ENCODE data around the gene CUZD1.
"Not testable (repeated sequence)": the region's sequence is repeated elsewhere in the genome, so short reads cannot be mapped to it uniquely, and the experiment has no call there.

CUZD1 gene, protein sequence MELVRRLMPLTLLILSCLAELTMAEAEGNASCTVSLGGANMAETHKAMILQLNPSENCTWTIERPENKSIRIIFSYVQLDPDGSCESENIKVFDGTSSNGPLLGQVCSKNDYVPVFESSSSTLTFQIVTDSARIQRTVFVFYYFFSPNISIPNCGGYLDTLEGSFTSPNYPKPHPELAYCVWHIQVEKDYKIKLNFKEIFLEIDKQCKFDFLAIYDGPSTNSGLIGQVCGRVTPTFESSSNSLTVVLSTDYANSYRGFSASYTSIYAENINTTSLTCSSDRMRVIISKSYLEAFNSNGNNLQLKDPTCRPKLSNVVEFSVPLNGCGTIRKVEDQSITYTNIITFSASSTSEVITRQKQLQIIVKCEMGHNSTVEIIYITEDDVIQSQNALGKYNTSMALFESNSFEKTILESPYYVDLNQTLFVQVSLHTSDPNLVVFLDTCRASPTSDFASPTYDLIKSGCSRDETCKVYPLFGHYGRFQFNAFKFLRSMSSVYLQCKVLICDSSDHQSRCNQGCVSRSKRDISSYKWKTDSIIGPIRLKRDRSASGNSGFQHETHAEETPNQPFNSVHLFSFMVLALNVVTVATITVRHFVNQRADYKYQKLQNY

DNA sequence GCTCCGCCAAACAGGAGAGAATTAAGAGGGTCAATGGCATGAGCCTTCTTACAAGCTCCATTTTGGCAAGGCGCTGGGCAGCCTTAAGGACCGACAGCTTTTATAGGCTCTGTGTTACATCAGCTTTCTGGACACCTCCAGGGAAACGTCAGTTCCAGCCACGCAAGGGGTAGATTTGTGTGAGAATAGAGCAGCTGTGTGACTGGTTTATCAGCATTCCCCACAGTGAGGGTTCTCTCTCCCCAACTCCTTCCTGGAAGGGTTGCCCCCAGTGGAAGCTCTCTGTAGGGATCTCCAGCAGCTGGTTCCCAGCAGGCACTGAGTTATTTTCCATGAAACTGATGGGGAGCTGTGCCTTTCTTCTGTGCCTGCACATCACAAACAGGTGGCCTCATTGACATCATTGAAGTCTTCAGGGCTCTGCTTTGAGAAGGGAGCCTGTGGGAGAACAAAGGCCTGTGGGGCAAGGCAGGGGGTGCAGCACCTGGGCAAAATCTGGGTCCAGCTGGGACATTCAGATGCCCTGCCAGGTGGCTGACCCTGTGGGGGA, at the start of gene CUZD1:
Gene CUZD1 (minus strand): TSS at position 75 of the 550 bp plus-strand sequence. CDS start 14 bp downstream, at position 61.
- DNase-seq, result no peak

GRCh38 chr10:122894261-122894944, 48.7 kb upstream of the CUZD1 start:
- DNase-seq, result no peak

GRCh38 chr10:122884166-122884565, 38.5 kb upstream of the CUZD1 start:
- DNase-seq, result no peak

- DNase-seq, result no peak
Observed at GRCh38 chr10:122882766-122883165, 37.1 kb upstream of the CUZD1 start.

- peak; percentile 73 for DNase-seq
Observed at GRCh38 chr10:122879339-122880273, 33.9 kb upstream of the CUZD1 start, which contains the start of gene FAM24B. TSS of gene FAM24B (minus strand) at chr10:122879581. CDS start at chr10:122850515, 29,066 bp downstream.

GRCh38 chr10:122878799-122879338, 33.2 kb upstream of the CUZD1 start:
- DNase-seq, result no peak

DNA sequence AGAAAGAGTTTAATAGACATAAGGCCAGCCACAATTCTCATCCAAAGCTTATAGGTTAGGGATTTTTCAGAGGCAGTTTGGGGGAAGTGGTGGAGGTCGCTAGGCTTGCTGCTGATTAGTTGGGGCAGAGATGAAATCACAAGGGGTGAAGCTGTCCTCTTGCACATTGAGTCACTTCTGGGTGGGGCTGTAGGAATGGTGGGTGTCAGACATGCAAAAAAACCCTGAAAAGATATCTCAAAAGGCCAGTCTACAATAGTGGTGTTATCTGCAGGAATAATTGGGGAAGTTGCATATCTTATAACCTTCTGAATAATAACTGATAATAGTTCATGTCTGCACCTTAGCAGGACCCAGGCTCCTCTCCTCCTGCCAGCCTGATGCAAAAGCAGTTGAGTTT, 31.6 kb upstream of the CUZD1 start:
- no peak for DNase-seq

DNA sequence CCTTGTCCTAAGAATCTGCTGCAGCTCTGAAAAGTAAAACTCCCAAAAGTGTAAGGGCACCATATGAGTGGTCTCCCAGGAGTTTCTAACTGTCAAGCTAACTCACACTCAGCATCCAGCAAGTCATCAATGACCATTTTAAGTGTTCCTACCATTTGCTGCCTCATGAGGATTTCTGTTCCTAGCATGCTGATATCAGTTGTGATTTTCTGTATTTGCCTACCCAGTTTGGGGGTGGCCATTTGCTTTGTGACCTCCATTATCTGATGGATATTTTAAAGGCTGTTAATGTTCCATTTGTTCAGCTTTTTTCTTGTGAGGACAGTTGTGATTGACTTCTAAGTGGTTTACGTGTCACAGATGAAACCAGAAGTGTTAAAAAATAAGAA, 30.8 kb upstream of the CUZD1 start:
- DNase-seq, result no peak

GRCh38 chr10:122875843-122876466, 30.3 kb upstream of the CUZD1 start:
- DNase-seq, result no peak

DNA sequence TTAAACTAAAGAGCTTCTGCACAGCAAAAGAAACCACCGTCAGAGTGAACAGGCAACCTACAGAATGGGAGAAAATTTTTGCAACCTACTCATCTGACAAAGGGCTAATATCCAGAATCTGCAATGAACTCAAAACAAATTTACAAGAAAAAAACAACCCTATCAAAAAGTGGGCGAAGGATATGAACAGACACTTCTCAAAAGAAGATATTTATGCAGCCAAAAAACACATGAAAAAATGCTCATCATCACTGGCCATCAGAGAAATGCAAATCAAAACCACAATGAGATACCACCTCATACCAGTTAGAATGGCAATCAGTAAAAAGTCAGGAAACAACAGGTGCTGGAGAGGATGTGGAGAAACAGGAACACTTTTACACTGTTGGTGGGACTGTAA, 26.3 kb upstream of the CUZD1 start:
- not testable (repeated sequence) for DNase-seq

GRCh38 chr10:122868768-122869167, 23.1 kb upstream of the CUZD1 start:
- not testable (repeated sequence) for DNase-seq

DNA sequence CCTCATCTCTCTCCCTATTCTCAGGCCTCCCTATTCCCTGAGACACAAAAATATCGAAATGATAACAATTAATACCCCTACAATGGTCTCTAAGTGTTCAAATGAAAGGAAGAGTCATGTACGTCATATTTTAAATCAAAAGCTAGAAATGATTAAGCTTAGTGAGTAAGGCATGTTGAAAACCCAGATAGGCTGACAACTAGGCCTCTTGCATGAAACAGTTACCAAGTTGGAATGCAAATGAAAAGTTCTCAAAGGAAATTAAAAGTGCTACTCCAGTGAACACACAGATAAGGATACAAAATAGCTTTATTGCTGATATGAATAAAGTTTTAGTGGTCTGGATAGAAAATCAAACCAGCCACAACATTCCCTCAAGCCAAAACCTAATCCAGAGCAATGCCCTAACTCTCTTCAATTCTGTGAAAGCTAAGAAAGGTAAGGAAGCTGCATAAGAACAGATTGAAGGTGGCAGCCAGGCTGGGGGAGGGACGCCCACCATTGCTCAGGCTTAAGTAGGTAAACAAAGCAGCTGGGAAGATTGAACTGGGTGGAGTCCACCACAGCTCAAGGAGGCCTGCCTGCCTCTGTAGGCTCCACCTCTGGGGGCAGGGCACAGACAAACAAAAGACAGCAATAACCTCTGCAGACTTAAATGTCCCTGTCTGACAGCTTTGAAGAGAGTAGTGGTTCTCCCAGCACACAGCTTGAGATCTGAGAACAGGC, 21.3 kb upstream of the CUZD1 start:
- DNase-seq, result not testable (repeated sequence)

- no peak for DNase-seq
Observed at GRCh38 chr10:122864901-122865300, 19.2 kb upstream of the CUZD1 start.

DNA sequence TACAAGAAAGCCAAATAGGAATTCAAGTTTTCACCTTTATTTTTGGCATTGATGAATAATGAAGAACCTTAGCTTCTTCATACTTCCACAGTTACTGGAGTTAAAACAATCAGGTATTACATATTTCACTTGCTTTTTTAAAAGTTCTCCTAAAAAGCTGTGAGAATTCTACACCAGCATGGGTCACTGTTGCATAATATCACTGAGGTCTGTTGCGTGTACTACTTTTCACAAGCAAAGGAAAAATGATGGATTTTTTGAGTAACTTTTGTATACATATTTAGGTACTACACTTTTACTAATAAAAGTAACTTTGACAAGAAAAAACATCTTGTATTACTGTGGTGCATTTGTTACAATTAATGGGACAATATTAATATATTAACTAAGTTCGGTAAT, 18.5 kb upstream of the CUZD1 start:
- DNase-seq, result no peak

GRCh38 chr10:122863216-122864193, 17.8 kb upstream of the CUZD1 start:
- DNase-seq, result no peak

DNA sequence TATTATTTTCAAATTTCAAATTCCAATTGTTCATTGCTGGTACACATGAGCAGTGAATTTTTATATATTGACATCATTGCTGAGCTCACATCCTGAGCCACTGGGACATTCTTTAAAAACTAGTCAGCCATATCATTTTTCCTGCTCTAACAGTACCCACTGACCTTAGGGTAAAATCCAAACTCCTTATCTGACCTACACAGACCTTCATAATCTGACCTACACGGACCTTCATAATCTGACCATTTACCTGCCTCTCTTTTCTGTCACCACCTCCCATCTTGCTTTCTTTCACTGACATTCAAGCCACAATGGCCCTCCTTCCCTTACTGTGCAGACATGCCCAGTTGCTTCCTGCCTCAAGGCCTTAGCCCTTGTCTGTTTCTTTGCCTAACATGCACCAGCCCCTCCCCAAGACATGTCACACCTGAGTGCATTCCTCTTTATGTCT, 16.1 kb upstream of the CUZD1 start:
- no peak for DNase-seq

DNA sequence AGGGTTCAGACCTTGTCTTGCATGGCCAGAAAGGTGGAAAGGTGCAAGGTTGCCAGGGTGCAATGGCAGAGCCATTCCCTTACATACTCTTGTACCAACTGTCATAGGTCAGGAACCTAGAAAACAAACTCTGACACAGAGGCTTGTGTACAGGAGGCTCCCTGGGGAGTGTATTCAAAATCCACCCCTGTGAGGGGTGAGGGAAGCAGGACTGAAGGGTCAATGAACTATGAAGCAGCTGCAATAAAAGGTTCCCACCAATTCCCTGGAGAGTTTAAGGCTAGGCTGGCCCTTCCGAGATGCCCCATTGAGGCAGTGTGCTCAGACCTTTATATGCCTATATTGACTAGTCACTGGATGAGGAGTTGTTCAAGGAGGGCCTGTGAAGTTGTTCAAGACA, 13.9 kb upstream of the CUZD1 start:
- DNase-seq, result no peak

- not testable (repeated sequence) for DNase-seq
Observed at GRCh38 chr10:122858042-122858441, 12.4 kb upstream of the CUZD1 start.

DNA sequence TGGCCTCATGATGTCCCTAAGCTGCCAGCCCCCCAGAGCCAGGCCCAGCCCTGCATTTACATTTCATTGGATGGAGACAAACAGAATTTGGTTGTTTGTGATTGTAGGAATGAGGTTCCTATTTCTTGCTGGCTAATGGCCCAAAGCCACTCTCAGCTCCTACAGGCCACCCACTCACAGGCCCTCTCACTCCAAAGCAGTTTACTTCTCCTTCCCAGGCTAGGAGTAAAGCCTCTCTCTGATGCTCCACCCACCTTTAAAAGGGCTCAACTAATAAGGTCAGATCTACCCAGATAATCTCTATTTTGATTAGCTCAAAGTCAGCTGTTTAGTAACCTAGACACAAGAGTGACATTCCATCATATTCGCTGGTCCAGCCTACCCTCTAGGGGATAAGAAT, 11.2 kb upstream of the CUZD1 start:
- DNase-seq, result no peak

Measured in NCI-H1694 treated with DMSO at 0.1 percent for 48 hours (cell line).